ENCODE results near the gene TREML4. TPM values are rescaled to one million over a fixed set of nuclear protein-coding genes. Genes with fewer than 3 reads are reported as not detected.

The TREML4 gene
- total RNA-seq, 2 donors from 2014 or later, result not detected

- WGBS, 2 experiments (ENCODE audit: insufficient coverage in 1 of 2, insufficient read length in 1 of 2), result 78 to 90% methylated on average over 3 to 5 of the region's 5 CpGs
- H3K4me3 ChIP-seq (ENCODE audit: low read length), result no peak overlapping the region
- Mint-ChIP-seq H3K27ac (no peak overlapping the region), H3K4me1 (no peaks in the 10 kb centered on the region), H3K36me3 (ENCODE audit: low read depth) (no peaks in the 10 kb centered on the region), H3K9me3 (peaks cover 26% of the 10 kb centered on the region), H3K4me3 (no peak overlapping the region), H3K27me3 (ENCODE audit: insufficient read depth) (peaks cover 15% of the 10 kb centered on the region)
- peaks cover 3% of the 10 kb centered on the region for H3K27me3 ChIP-seq (ENCODE audit: control insufficient read depth, insufficient read depth, low read length, poor library complexity, severe bottlenecking)
- no peak for TF ChIP-seq CTCF (conservative IDR thresholded peaks at IDR 0.05)
- no peak overlapping the region for H3K9ac ChIP-seq (ENCODE audit: extremely low read depth, low read length, poor library complexity, severe bottlenecking)
- no peaks in the 10 kb centered on the region for H3K4me1 ChIP-seq (ENCODE audit: control insufficient read depth, insufficient read depth, low read length)
- no peaks in the 10 kb centered on the region for H3K36me3 ChIP-seq (ENCODE audit: control insufficient read depth, insufficient read depth, low read length)
- no peak for DNase-seq
- H3K27ac ChIP-seq (ENCODE audit: low read depth, low read length), result no peak overlapping the region
- H3K9me3 ChIP-seq (ENCODE audit: control insufficient read depth, low read length), result peaks cover 30% of the 10 kb centered on the region
These were observed 11.5 kb upstream of the TREML4 start for GRCh38 chr6:41216616-41217015.

GRCh38 chr6:41222045-41222444 is 6.1 kb upstream of the TREML4 start:
- peaks cover 16% of the 10 kb centered on the region for H3K27me3 Mint-ChIP-seq (ENCODE audit: insufficient read depth)

GRCh38 chr6:41222513-41222912 is 5.6 kb upstream of the TREML4 start:
- TF ChIP-seq CTCF (conservative IDR thresholded peaks at IDR 0.05), result no peak
- Histone ChIP-seq H3K9me3 (ENCODE audit: control insufficient read depth, low read length) (peaks cover 15% of the 10 kb centered on the region), H3K36me3 (ENCODE audit: control insufficient read depth, insufficient read depth, low read length) (no peaks in the 10 kb centered on the region), H3K27ac (ENCODE audit: low read depth, low read length) (no peak overlapping the region), H3K27me3 (ENCODE audit: control insufficient read depth, insufficient read depth, low read length, poor library complexity, severe bottlenecking) (peaks cover 8% of the 10 kb centered on the region), H3K4me1 (ENCODE audit: control insufficient read depth, insufficient read depth, low read length) (peaks cover 5% of the 10 kb centered on the region), H3K9ac (ENCODE audit: extremely low read depth, low read length, poor library complexity, severe bottlenecking) (no peak overlapping the region), H3K4me3 (ENCODE audit: low read length) (no peak overlapping the region)
- no peak overlapping the region for H3K4me3 Mint-ChIP-seq
- peaks cover 16% of the 10 kb centered on the region for H3K27me3 Mint-ChIP-seq (ENCODE audit: insufficient read depth)
- H3K9me3 Mint-ChIP-seq, result peaks cover 14% of the 10 kb centered on the region
- no peaks in the 10 kb centered on the region for H3K36me3 Mint-ChIP-seq (ENCODE audit: low read depth)
- no peak overlapping the region for H3K27ac Mint-ChIP-seq
- peaks cover 6% of the 10 kb centered on the region for H3K4me1 Mint-ChIP-seq
- DNase-seq, result no peak
- WGBS, 2 experiments (ENCODE audit: insufficient coverage in 1 of 2, insufficient read length in 1 of 2), result 91 to 100% methylated on average over 2 to 5 of the region's 5 CpGs

More at GRCh38 chr6:41222045-41222444, 6.1 kb upstream of the TREML4 start:
- Mint-ChIP-seq H3K36me3 (ENCODE audit: low read depth) (no peaks in the 10 kb centered on the region), H3K9me3 (peaks cover 14% of the 10 kb centered on the region), H3K27ac (no peak overlapping the region), H3K4me3 (no peak overlapping the region), H3K4me1 (peaks cover 6% of the 10 kb centered on the region)
- H3K4me3 ChIP-seq (ENCODE audit: low read length), result no peak overlapping the region
- H3K27me3 ChIP-seq (ENCODE audit: control insufficient read depth, insufficient read depth, low read length, poor library complexity, severe bottlenecking), result peaks cover 8% of the 10 kb centered on the region
- DNase-seq, result no peak
- peaks cover 5% of the 10 kb centered on the region for H3K4me1 ChIP-seq (ENCODE audit: control insufficient read depth, insufficient read depth, low read length)
- H3K9ac ChIP-seq (ENCODE audit: extremely low read depth, low read length, poor library complexity, severe bottlenecking), result no peak overlapping the region
- H3K9me3 ChIP-seq (ENCODE audit: control insufficient read depth, low read length), result peaks cover 15% of the 10 kb centered on the region
- TF ChIP-seq CTCF (conservative IDR thresholded peaks at IDR 0.05), result no peak
- H3K36me3 ChIP-seq (ENCODE audit: control insufficient read depth, insufficient read depth, low read length), result no peaks in the 10 kb centered on the region
- WGBS, 2 experiments (ENCODE audit: insufficient coverage in 1 of 2, insufficient read length in 1 of 2), result 93 to 94% methylated on average over 3 to 4 of the region's 4 CpGs
- H3K27ac ChIP-seq (ENCODE audit: low read depth, low read length), result no peak overlapping the region

Data from endodermal cell (in vitro differentiated cells).